Colon (tissue), 2 donors: ENCODE measurements around the gene SPTB.

ENCODE experiments used
- FAIRE-seq: peaks from 2 replicates; lab custom pipeline; 2012; peaks lifted over from hg19 to GRCh38; lab: Jason Lieb, UNC
- donor health status: control.
- donor health status: control.

Gene SPTB

GRCh38 chr14:64709126-64709525, 170.6 kb downstream of the SPTB start:
- no peak for FAIRE-seq

GRCh38 chr14:64708148-64709004, 171.3 kb downstream of the SPTB start:
- FAIRE-seq = no peak

GRCh38 chr14:64707661-64708060, 172.0 kb downstream of the SPTB start:
- FAIRE-seq = no peak

GRCh38 chr14:64706593-64707193, 173.0 kb downstream of the SPTB start:
- FAIRE-seq = no peak

- no peak for FAIRE-seq
These were observed 173.6 kb downstream of the SPTB start for GRCh38 chr14:64706119-64706592.

GRCh38 chr14:64705381-64706118, 174.2 kb downstream of the SPTB start:
- no peak for FAIRE-seq

GRCh38 chr14:64704743-64705380, 174.8 kb downstream of the SPTB start:
- no peak for FAIRE-seq

GRCh38 chr14:64704143-64704742, 175.5 kb downstream of the SPTB start, which contains the start of gene PLEKHG3:
PLEKHG3 (plus strand) TSS chr14:64704424; CDS start chr14:64727632, 23,208 bp downstream.
- no peak for FAIRE-seq

GRCh38 chr14:64703395-64704142, 176.1 kb downstream of the SPTB start:
- FAIRE-seq = no peak

GRCh38 chr14:64702493-64703394, 177.0 kb downstream of the SPTB start:
- no peak for FAIRE-seq

- FAIRE-seq = no peak
These were observed 178.0 kb downstream of the SPTB start for GRCh38 chr14:64701660-64702059.

GRCh38 chr14:64700894-64701293, 178.8 kb downstream of the SPTB start:
- no peak for FAIRE-seq

- FAIRE-seq = no peak
These were observed 179.4 kb downstream of the SPTB start for GRCh38 chr14:64700290-64700689.

GRCh38 chr14:64698903-64699302, 180.8 kb downstream of the SPTB start:
- peak; percentile 84 for FAIRE-seq

GRCh38 chr14:64696355-64696857, 183.3 kb downstream of the SPTB start:
- FAIRE-seq = peak; percentile 49
